Measurements from ENCODE around the gene KDM2A.
A peak's percentile ranks its signal among the peaks of the same experiment; 100 is the strongest.

KDM2A gene

DNA sequence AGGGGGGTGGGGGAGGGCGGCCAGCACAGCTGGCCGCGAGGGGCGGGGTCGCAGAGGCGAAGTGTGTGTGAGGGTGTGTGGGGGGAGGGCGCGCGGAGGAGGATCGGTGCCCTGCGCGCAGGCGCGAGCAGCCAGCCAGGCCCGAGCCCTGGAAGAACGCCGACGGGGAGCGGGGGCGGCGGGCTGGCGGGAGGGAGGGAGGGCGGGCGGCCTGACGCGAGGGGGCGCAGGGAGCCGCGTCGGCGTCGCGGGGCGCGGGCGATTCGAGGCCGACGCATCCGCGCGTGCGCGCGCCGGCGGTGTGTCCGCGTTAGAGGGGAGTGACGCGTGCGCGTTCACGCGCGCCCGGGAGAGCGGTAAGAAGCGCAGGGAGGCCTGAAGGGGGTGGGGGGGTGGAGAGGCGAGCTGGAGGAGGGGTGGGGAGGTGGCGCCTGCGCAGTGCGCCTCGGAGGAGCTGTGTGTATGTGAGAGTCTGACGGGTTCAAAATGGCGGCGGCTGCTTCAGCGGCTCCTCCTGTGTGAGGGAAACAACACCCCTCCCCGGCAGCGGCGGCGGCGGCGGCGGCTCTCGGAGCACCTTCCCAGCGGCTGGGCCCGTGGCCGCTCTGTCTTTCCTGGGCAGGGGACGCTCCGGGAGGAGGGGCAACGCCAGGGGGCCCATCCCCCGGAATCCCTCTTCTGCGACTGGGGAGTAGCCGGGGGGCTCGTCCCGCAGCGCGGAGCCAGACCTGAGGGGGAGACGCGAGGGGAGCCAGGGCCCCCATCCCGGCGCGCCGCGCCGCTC, at the start of gene KDM2A:
Gene KDM2A, plus strand, starts transcription at position 463 of the 784 bp plus-strand sequence. CDS start 2,054 bp downstream, outside the sequence.
- Mint-ChIP-seq H3K36me3 (peaks cover 12% of the 10 kb centered on the region in 2 donors), H3K4me3 (peak within 1 kb of the TSS; percentile 99), H3K9me3 (no peaks in the 10 kb centered on the region), H3K27ac (peak within 1 kb of the TSS; percentile 98), H3K4me1 (peaks cover 19 to 40% of the 10 kb centered on the region in 2 donors), H3K27me3 (no peaks in the 10 kb centered on the region)
- DNase-seq, result peak; percentile 96
- ATAC-seq (replicated peaks), result peak; percentile 75 to 80

- peak; percentile 86 to 91 for ATAC-seq (replicated peaks)
- Mint-ChIP-seq H3K27me3 (peaks cover 24 to 36% of the 10 kb centered on the region in 2 donors), H3K9me3 (no peaks in the 10 kb centered on the region), H3K36me3 (no peaks in the 10 kb centered on the region), H3K4me3 (peak overlapping the region; percentile 57 to 70), H3K27ac (no peak overlapping the region), H3K4me1 (peaks cover 7% of the 10 kb centered on the region in 2 donors)
- peak; percentile 55 for DNase-seq
These were observed 47.4 kb upstream of the KDM2A start for GRCh38 chr11:67071420-67072284.

DNA sequence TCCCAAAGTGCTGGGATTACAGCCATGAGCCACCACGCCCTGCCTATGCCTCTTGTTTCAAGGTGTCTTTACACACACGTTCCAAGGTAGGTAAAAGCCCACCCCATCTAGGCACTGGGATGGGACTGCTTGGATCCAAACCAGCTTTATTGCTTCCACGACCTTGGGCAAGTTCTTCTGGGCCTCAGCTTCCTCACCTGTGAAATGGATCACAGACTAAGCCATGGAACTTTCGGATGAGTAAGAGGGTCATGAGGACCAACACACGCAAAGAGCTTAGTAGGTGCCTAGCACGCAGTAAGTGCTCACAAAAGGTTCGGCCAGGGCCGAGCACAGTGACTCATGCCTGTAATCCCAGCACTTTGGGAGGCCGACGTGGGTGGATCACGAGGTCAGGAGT, 46.8 kb upstream of the KDM2A start:
- Mint-ChIP-seq H3K27ac (no peak overlapping the region), H3K4me1 (peaks cover 8 to 13% of the 10 kb centered on the region in 2 donors), H3K4me3 (no peak overlapping the region), H3K9me3 (no peaks in the 10 kb centered on the region), H3K36me3 (no peaks in the 10 kb centered on the region), H3K27me3 (peaks cover 26 to 42% of the 10 kb centered on the region in 2 donors)
- DNase-seq (no peak), ATAC-seq (replicated peaks) (no peak)

- Mint-ChIP-seq H3K36me3 (no peaks in the 10 kb centered on the region), H3K27ac (no peak overlapping the region), H3K4me3 (no peak overlapping the region), H3K4me1 (peaks cover 8 to 24% of the 10 kb centered on the region in 2 donors), H3K27me3 (peaks cover 24 to 46% of the 10 kb centered on the region in 2 donors), H3K9me3 (no peaks in the 10 kb centered on the region)
- ATAC-seq (replicated peaks), result no peak
- DNase-seq, result no peak
These were observed 45.2 kb upstream of the KDM2A start for GRCh38 chr11:67073908-67074307.

GRCh38 chr11:67076202-67076601, 42.9 kb upstream of the KDM2A start:
- DNase-seq, result no peak
- Mint-ChIP-seq H3K9me3 (no peaks in the 10 kb centered on the region), H3K27ac (no peak overlapping the region)

DNA sequence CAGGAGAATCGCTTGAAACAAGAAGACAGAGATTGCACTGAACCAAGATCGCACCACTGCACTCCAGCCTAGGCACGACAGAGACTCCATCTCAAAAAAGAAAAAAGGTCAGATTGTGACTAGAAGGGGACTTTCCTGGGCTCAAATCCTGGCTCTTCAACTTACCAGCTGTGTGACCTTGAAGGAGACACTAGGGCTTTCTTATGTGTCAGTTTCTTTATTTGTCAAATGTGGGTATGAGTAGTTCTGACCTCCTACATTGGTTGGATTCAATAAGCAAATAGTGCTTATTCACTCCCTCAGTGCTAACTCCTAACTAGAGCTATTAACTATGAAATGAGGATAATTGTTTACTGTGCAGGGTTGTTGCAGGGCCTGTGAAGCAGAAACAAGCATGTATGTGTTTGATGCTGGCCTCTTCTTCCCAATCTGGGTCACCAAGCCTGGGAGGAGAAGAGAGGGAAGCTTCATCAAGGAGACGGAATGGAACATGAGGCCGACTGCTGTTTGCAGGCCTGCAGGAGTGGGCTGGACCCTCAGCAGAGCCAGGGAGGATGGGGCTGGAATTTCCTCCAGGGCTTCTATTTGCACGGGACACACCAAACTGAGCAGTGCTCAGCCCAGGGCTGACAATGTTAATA, 39.9 kb upstream of the KDM2A start:
- Mint-ChIP-seq H3K4me1 (peaks cover 16 to 40% of the 10 kb centered on the region in 2 donors), H3K27me3 (peaks cover 21 to 36% of the 10 kb centered on the region in 2 donors), H3K27ac (peak overlapping the region; percentile 54), H3K4me3 (no peak overlapping the region), H3K36me3 (no peaks in the 10 kb centered on the region), H3K9me3 (no peaks in the 10 kb centered on the region)
- peak; percentile 43 to 58 for ATAC-seq (replicated peaks)
- DNase-seq, result no peak

More at GRCh38 chr11:67076202-67076601, 42.9 kb upstream of the KDM2A start:
- no peak overlapping the region for H3K4me3 Mint-ChIP-seq
- ATAC-seq (replicated peaks), result no peak
- peaks cover 21 to 38% of the 10 kb centered on the region in 2 donors for H3K27me3 Mint-ChIP-seq
- H3K36me3 Mint-ChIP-seq, result no peaks in the 10 kb centered on the region
- H3K4me1 Mint-ChIP-seq, result peaks cover 11 to 32% of the 10 kb centered on the region in 2 donors

DNA sequence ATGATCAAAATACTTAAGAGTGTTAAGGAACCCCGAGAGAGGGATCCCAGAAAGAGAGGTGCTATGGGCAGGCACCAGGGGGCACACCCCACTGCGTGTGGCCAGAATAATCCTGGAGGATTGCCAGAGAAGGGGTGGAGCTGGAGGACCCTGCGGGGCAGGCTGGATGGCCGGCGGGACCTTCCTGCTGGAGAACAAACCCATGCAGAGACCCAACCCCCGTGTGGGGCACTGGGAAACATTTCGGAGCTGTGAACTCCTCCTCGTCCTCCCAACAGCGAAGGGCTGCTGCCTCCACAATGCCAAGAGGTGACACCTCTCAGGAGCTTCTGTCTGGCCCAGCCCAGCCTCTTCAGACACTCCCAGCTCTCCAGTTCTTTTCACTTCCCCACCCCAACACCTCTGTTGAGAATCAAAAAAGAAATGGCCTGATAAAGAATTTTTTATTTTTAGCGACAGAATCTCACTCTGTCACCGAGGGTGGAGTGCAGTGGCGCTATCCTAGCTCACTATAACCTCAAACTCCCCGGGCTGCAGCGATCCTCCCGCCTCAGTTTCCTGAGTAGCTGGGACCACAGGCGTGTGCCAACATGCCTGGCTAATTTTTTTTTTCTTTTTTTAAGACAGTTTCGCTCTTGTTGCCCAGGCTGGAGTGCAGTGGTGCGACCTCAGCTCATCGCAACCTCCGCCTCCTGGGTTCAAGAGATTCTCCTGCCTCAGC, 36.8 kb upstream of the KDM2A start:
- peak overlapping the region; percentile 53 to 79 for H3K4me3 Mint-ChIP-seq
- peak; percentile 41 to 45 for ATAC-seq (replicated peaks)
- peak overlapping the region; percentile 76 for H3K27ac Mint-ChIP-seq
- H3K9me3 Mint-ChIP-seq, result no peaks in the 10 kb centered on the region
- DNase-seq, result no peak
- H3K27me3 Mint-ChIP-seq, result peaks cover 12 to 16% of the 10 kb centered on the region in 2 donors
- peaks cover 14 to 33% of the 10 kb centered on the region in 2 donors for H3K4me1 Mint-ChIP-seq
- no peaks in the 10 kb centered on the region for H3K36me3 Mint-ChIP-seq

- Mint-ChIP-seq H3K27ac (no peak overlapping the region), H3K27me3 (peaks cover 6 to 8% of the 10 kb centered on the region in 2 donors), H3K36me3 (no peaks in the 10 kb centered on the region), H3K4me3 (no peak overlapping the region), H3K4me1 (peaks cover 13 to 22% of the 10 kb centered on the region in 2 donors), H3K9me3 (no peaks in the 10 kb centered on the region)
- DNase-seq (no peak), ATAC-seq (replicated peaks) (no peak)
These were observed 35.2 kb upstream of the KDM2A start for GRCh38 chr11:67083786-67084366.

GRCh38 chr11:67085617-67086016, 33.4 kb upstream of the KDM2A start:
- no peak overlapping the region for H3K27ac Mint-ChIP-seq

GRCh38 chr11:67090717-67091116, 28.3 kb upstream of the KDM2A start:
- Mint-ChIP-seq H3K4me3 (no peak overlapping the region), H3K36me3 (no peaks in the 10 kb centered on the region), H3K4me1 (peaks cover 0 to 2% of the 10 kb centered on the region in 2 donors), H3K27me3 (no peaks in the 10 kb centered on the region), H3K9me3 (no peaks in the 10 kb centered on the region), H3K27ac (no peak overlapping the region)
- no peak for DNase-seq
- ATAC-seq (replicated peaks), result peak in 1 of 2 donors; percentile 27

More at GRCh38 chr11:67085617-67086016, 33.4 kb upstream of the KDM2A start:
- no peaks in the 10 kb centered on the region for H3K9me3 Mint-ChIP-seq
- H3K36me3 Mint-ChIP-seq, result no peaks in the 10 kb centered on the region
- no peak overlapping the region for H3K4me3 Mint-ChIP-seq
- H3K27me3 Mint-ChIP-seq, result peaks cover 4 to 6% of the 10 kb centered on the region in 2 donors
- H3K4me1 Mint-ChIP-seq, result peaks cover 9 to 16% of the 10 kb centered on the region in 2 donors
- no peak for ATAC-seq (replicated peaks)
- DNase-seq, result no peak

DNA sequence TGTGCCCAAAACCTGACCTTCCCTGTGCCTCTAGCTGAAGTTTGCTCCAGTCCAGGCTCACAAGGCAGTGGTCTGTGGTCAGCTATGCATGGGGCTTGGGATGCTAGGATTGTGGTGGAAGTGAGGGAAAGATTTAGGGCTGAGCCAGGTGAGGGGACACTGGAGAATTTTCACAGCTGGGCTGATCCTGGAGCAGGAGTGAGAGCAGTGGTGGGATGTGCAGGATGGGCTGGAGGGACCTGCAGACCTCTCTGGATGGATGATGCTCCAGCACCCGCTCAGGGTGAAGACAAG, 23.9 kb upstream of the KDM2A start:
- ATAC-seq (replicated peaks) (no peak), DNase-seq (no peak)
- no peaks in the 10 kb centered on the region for H3K9me3 Mint-ChIP-seq
- no peak overlapping the region for H3K4me3 Mint-ChIP-seq
- H3K36me3 Mint-ChIP-seq, result no peaks in the 10 kb centered on the region
- H3K27me3 Mint-ChIP-seq, result no peaks in the 10 kb centered on the region
- peaks cover 13 to 14% of the 10 kb centered on the region in 2 donors for H3K4me1 Mint-ChIP-seq
- no peak overlapping the region for H3K27ac Mint-ChIP-seq

DNA sequence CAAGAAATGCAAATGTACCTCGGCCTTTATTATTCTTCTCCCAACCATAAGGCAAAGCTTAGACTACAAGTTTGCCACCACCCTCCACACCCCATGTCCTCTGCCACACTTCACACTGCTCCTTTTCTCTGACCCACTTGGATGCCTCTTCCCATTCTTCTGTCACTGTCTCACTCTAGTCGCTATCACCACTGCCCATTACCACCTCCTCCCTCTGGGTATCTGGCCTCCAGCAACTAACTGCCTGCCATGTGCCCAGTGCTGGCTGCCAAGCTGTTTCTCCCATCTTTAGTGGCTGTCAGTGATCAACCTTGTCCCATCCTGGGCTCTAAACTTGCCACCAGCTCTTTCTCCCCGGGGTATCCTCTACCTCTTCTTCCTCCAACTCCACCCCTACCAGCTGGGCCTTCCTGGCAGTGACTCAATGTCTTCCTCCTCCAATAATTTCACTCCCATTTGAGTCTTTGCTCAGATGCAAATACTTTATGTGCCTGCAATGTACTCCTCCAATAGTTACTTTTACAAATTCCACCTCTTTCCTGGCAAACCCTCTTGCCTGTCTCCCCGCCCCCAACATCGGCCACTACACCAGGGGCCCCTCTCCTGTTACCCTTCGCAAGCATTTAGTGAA, 20.1 kb upstream of the KDM2A start:
- Mint-ChIP-seq H3K27ac (no peak overlapping the region), H3K27me3 (peaks cover 0 to 5% of the 10 kb centered on the region in 2 donors), H3K36me3 (no peaks in the 10 kb centered on the region), H3K9me3 (no peaks in the 10 kb centered on the region), H3K4me3 (no peak overlapping the region), H3K4me1 (peaks cover 17 to 19% of the 10 kb centered on the region in 2 donors)
- no peak for DNase-seq
- no peak for ATAC-seq (replicated peaks)

DNA sequence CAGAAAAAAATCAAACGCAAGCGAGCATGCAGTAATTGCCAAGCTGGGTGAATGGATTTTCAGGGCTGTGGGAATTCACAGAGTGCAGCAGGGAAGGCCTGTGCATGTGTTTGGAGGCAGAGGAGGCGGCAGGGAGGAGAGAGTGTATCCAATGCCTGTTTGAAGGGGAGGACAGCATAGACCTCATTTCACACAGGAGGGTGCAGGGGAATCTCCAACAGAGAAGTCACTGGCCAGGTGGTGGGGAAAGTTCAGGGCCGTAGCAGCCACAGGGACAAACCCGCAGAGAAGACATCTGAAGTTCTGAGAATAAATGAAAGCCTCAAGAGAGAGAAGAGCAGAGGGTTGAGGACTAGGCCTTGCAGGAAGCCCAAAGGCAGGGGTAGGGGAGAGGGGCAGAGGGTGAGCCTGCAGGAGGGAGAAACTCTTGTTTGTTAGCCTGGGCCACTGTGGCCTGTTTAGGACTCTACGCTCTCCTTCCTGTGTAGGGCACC, 19.2 kb upstream of the KDM2A start:
- H3K27me3 Mint-ChIP-seq, result peaks cover 0 to 6% of the 10 kb centered on the region in 2 donors
- peak; percentile 91 to 92 for ATAC-seq (replicated peaks)
- peak overlapping the region; percentile 89 for H3K27ac Mint-ChIP-seq
- H3K4me1 Mint-ChIP-seq, result peaks cover 17 to 20% of the 10 kb centered on the region in 2 donors
- H3K9me3 Mint-ChIP-seq, result no peaks in the 10 kb centered on the region
- H3K4me3 Mint-ChIP-seq, result peak overlapping the region; percentile 26 to 37
- H3K36me3 Mint-ChIP-seq, result no peaks in the 10 kb centered on the region
- peak; percentile 46 for DNase-seq

Data from stimulated activated naive B cell treated with anti-CD40 and anti-IgM and Interleukin-4, amounts not matched to agents 10 μg/mL and 1 μg/mL and 100 μg/mL, for 72 hours (primary cell).